ENCODE data around the gene ABHD10.
A peak's percentile ranks its signal among the peaks of the same experiment; 100 is the strongest.

GRCh38 chr3:111989061-111989678 lies 10.3 kb downstream of the ABHD10 start:
- TF ChIP-seq CTCF (IDR thresholded peaks at IDR 0.05): peak; percentile 89
- TF ChIP-seq EZH2 (IDR thresholded peaks at IDR 0.05): no peak
